Activated naive CD4-positive, alpha-beta T cell treated with anti-CD3 and anti-CD28 coated beads, Interleukin-2, amount 50 U/mL, for 72 hours (primary cell): Measurements from ENCODE around the gene RIPK4. TPM values are rescaled to one million over a fixed set of nuclear protein-coding genes. Genes with fewer than 3 reads are reported as not detected.

ENCODE experiments used
- ATAC-seq, 2 donors: fragments of 150-1000 bp; cut with Tn5 transposase; 2 replicates each; pipeline ENCODE4 v1.10.0; 2021; ENCODE audit warnings: mild to moderate bottlenecking in 2 of 2, moderate library complexity in 2 of 2
- DNase-seq, 2 donors: peaks; one replicate each; pipeline ENCODE4 v3.0.0; 2021 to 2022; ENCODE audit warnings: low spot score in 2 of 2
- H3K27ac Mint-ChIP-seq, 2 donors: one replicate each; pipeline ENCODE4 v1.8.0; 2022; ENCODE audit warnings: mild to moderate bottlenecking in 2 of 2, mixed read lengths in 2 of 2
- H3K36me3 Mint-ChIP-seq, 2 donors: one replicate each; pipeline ENCODE4 v1.8.0; 2022; ENCODE audit warnings: mixed read lengths in 2 of 2
- H3K9me3 Mint-ChIP-seq, 2 donors: one replicate each; pipeline ENCODE4 v1.8.0; 2022; ENCODE audit warnings: mixed read lengths in 2 of 2
- total RNA-seq, 2 donors: library from RNA; stranded (reverse); gene quantifications; one replicate each; pipeline ENCODE4 v1.2.3, GENCODE V29; 2022

The RIPK4 gene
- total RNA-seq, 2 donors from 2014 or later, result 0.52 to 1.3 TPM

DNA sequence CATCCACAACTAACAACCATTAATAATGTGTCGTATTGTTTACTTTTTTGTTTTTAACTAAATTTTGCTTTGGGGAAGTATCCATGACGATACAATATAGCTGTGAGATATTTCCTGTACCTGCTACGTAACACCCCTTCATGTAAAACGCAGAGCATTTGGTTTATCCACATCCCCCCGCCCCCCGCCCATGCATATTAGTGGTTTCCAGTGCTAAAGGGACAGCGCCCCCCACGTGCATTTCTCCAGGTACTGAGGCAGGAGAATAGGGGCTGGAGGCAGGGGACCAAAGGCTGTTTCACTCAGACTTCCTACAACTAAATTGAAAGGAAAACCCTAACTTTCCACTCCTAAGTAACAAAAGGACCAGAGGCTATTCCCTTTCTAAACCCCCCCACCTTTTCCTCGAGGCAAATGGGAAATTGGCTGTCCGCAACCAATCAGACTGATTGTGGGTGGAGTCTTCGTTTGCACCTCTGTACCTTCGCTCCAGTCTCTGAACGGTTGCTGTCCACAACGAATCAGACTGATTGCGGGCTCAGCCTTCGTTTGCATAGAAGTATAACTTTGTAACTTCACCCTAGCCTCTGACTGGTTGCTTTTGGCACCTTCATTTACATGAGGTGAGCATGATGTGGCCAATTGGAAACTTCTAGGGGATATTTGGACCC, 12.2 kb upstream of the RIPK4 start:
- Mint-ChIP-seq H3K27ac (no peak overlapping the region), H3K36me3 (no peaks in the 10 kb centered on the region), H3K9me3 (no peaks in the 10 kb centered on the region)
- ATAC-seq (no peak), DNase-seq (no peak)

DNA sequence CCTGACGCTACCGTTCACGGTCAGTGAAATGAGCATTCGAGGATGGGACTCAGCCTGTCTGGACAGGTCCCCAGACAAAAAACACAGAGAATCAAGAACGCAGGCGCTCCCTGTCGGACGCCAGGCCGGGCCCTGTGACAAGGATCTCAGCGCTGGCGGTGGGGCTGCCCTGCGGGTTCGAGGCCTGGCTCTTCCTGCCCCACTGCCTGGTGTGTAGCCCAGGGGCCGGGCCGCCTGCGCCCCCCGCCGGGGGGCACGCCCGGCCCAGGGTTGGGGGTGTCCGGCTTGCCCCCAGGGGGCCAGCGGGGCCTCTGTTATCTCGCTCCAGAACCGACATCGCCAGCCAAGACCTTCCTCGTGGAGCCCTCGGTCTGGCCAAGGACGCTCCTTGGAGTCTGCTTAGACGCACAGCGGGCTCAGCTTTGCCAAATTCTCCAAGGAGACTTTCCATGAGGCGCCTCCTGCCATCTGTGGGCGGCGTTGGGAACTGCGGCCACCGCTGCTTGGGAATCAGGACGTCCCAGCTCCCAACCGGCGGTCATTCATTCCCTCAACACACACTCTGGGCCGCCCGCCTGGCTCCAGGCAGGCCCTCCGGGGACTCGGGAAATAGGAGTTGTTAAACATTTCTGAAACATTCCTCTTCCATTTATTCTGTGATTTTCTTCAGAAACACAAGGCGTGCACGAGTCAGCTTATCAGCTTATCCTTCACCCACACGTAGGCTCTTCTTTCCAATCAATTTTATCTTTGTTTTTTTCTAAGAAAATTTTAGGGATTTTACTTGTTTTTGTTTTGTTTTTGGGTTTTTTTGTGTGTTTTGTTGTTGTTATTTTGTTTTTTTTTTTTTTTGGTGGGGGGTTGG, 11.3 kb upstream of the RIPK4 start:
- DNase-seq, result peak in 1 of 2 donors; percentile 37
- no peaks in the 10 kb centered on the region for H3K36me3 Mint-ChIP-seq
- no peaks in the 10 kb centered on the region for H3K9me3 Mint-ChIP-seq
- peak in 1 of 2 donors; percentile 24 for ATAC-seq
- no peak overlapping the region for H3K27ac Mint-ChIP-seq

DNA sequence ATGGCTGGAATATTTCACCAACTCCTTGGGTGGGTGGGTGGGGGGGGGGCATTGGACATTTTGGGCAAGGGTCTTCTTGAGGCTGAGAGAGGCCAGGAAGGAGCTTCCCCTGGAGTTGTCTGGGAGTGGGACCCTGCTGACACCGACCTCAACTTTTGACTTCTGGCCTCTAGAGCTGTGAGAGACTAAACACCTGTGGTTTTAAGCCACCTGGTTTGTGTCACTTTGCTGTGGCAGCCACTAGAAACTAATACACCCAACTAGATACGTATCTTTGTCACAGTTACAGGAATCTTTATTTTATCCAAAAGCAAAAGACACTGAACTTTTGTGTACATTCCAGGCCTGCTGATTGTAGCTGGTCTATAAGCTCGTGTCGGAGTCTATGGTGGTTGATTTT, 9.9 kb upstream of the RIPK4 start:
- no peak overlapping the region for H3K27ac Mint-ChIP-seq

DNA sequence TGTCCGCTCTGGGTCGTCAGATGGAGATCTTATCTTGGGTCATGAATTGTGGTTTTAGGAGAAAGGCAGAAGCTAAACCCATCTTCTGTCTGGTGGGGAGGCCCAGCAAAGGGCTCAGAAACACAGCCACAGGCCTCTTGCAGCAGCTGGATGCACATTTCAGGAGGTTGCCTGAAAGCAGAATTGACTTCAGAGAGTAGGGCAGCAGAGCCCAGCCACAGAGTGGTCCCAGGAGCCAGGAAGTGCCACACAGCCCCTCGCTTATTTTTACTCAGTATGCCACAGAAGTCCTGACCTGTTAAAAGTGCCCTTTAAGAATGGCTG, 8.3 kb upstream of the RIPK4 start:
- ATAC-seq (no peak), DNase-seq (no peak)
- no peaks in the 10 kb centered on the region for H3K36me3 Mint-ChIP-seq
- no peaks in the 10 kb centered on the region for H3K9me3 Mint-ChIP-seq
- H3K27ac Mint-ChIP-seq, result no peak overlapping the region

More for the DNA sequence above, 9.9 kb upstream of the RIPK4 start:
- Mint-ChIP-seq H3K9me3 (no peaks in the 10 kb centered on the region), H3K36me3 (no peaks in the 10 kb centered on the region)
- ATAC-seq, result no peak
- DNase-seq, result no peak

DNA sequence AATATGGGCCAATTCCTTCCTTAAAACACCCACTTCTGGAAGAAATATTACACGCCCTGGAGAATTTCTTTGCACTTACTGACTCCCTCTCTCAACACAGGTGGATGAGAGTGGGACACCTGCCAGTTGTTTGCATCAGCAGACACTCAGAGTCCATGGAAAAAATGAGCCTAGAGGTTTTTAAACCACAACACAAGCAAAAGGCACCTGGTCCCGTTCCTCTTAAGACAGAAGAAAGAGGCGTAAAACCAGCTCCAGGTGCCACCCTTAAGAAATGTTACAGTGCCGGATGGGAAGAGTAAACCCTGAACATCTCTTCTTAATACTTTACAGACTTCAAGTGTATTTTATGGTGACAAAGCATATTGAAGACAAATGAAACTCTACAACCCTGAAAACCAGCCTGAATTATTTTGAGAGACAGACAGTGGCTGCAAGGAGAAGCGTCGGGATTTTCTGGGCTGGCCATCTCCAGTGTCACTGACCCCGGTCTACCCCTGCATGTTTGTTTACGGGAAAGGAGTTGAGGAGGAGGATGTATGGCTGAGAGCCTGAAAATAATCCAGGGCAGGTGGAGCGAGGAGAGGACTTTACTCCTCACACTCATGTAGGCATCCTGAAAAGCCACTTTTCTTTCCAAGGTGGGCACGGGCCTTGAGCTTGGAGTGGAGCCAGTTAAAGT, 7.8 kb upstream of the RIPK4 start:
- ATAC-seq (no peak), DNase-seq (no peak)
- Mint-ChIP-seq H3K27ac (no peak overlapping the region), H3K9me3 (no peaks in the 10 kb centered on the region), H3K36me3 (no peaks in the 10 kb centered on the region)

DNA sequence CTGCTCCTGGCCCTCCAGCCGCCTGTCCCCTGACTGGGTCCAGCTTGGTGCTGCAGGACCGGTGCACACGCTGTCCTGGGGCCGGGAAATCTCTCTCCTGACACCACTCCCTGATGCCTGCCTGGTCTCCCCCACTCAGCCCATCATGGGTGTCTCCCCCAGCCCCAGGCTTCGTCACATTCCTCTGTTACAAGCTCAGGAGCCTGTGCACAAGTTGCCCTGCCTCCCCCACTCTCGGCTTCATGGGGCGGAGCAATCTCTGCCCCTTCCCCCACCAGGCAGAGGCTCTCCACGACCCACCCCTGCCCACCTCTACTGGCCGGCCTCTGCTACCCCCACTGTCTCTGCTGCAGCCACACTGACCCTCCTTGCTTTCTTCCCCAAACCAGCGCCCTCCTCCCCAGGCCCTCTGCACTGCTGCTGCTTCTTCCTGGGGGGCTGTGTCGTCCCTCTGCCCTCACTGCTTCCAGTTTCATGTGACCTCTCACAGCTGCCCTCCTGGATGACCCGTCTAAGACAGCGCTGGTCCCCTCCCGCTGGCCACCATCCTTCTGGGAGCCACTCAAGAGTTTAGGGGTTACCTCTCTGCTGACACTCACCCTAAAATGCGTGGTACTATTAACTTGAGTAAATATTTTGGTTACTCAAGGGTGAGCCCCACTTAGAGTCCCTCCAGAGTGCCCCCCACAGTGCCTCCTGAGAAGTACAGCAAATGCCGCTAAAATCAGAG, 5.7 kb upstream of the RIPK4 start:
- no peak for ATAC-seq
- Mint-ChIP-seq H3K9me3 (no peaks in the 10 kb centered on the region), H3K36me3 (peaks cover 0 to 6% of the 10 kb centered on the region in 2 donors), H3K27ac (no peak overlapping the region)
- no peak for DNase-seq

DNA sequence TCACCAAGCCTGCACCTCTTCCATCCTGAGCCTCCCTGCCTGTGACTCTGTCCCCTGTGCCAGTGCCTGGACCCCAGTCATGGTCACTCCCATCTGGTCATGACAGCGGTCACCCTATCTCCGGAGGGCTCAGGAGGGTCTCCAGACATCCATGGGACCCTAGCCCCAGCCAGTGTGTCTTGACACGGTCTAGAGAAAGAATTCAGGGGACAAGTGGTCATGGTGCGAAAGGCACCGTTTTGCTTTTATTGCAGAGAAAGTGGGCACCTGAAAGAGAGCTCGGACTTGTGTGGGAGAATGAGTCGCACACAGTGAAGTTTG, 4.7 kb upstream of the RIPK4 start:
- Mint-ChIP-seq H3K27ac (no peak overlapping the region), H3K36me3 (peaks cover 6 to 11% of the 10 kb centered on the region in 2 donors), H3K9me3 (no peaks in the 10 kb centered on the region)
- ATAC-seq (no peak), DNase-seq (no peak)

DNA sequence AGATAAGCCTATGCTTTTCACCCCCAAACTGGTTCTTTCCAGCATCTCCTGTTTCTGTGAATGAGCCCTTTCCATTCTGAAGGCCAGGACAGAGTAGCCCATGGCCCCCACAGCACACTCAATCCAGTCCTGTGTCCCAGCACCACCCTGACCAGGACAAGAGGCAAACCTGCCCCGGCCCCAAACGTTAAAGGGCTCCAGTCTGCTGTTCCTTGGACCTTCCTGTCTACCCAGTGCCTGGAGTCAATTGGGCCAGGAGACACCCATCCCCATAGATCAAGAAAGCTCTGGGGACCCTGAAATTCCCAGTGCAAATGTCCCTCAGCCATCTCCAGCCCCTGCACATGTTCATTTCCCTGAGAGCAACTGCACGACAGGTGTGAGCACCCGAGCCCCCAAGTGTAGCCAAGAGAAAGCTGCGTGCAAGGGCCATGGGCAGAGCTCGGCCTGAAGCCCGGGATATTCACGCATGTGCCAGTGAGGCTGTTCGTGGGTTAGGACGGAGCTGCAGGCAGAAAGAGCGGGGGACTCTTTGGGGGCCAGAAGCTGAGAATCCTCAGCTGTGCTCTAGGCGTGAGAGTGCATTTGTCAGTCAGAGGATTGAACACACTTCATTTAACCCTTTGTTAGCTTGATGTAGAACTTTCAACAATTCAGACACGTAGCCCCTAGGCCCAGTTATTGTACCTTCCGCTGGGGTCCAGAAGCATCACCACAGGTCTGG, 4.2 kb upstream of the RIPK4 start:
- Mint-ChIP-seq H3K36me3 (peaks cover 6 to 11% of the 10 kb centered on the region in 2 donors), H3K9me3 (no peaks in the 10 kb centered on the region), H3K27ac (no peak overlapping the region)
- DNase-seq, result no peak
- no peak for ATAC-seq

DNA sequence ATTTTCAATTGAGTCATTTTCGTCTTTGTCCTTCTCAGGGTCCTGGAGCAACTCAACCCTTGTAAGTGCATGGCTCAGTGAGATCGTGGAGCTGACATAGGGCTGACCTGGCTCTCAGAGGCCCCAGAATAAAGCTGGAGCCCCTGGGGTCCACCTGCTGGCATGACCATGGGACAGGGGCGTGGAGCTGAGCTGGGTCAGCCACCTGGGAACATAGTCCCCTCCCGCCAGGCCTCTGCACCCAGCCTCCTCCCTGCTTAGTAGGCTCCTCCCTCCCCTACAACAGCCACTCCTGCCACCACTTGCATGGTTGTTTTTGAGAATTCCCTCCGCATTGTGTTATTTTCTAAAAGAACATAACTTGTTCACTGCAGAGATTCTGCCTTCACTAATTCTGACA, 3.1 kb upstream of the RIPK4 start:
- ATAC-seq, result no peak

DNA sequence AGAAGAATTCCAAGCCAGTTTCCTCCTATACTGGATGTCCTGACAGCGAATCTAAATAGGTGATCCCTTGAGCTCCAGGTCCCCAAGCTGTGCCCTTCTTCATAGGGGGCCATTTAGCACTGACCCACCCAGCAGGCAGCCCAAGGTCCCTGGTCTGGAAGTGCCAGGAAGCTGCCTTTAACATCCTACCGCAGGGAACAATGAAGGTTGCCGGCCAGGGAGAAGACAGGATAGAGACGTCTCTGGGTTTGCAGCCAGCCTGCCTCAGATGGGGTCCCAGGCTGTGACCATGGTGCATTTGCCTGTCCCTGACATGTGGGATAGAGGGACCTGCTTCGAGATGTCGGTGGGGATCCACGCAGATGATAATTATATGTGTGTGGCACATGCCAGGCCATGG, 2.7 kb upstream of the RIPK4 start:
- DNase-seq (no peak), ATAC-seq (no peak)
- peaks cover 6 to 11% of the 10 kb centered on the region in 2 donors for H3K36me3 Mint-ChIP-seq
- no peaks in the 10 kb centered on the region for H3K9me3 Mint-ChIP-seq
- no peak overlapping the region for H3K27ac Mint-ChIP-seq

More for the DNA sequence above, 3.1 kb upstream of the RIPK4 start:
- no peaks in the 10 kb centered on the region for H3K9me3 Mint-ChIP-seq
- H3K27ac Mint-ChIP-seq, result no peak overlapping the region
- DNase-seq, result no peak
- peaks cover 6 to 11% of the 10 kb centered on the region in 2 donors for H3K36me3 Mint-ChIP-seq

DNA sequence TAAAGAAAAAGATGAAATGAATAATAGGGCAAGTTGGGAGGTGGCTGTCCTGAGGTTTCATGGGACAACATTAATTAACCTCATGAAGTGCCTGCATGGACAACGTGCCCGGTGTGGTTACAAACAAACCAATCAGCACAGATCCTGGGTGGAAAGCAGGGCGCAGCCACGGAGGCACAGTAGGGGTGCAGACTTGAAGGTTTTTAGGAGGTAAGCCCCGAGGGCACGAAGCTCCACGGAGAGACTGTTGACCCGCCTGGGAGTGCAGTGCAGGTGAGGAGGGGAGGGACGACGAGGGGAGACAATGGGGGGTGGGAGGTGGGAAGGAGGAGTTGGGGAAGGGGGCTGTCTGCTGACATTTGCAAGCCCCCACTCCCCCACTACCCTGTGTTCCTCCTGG, 2.3 kb upstream of the RIPK4 start:
- peaks cover 6 to 11% of the 10 kb centered on the region in 2 donors for H3K36me3 Mint-ChIP-seq
- H3K9me3 Mint-ChIP-seq, result no peaks in the 10 kb centered on the region
- no peak overlapping the region for H3K27ac Mint-ChIP-seq
- DNase-seq (no peak), ATAC-seq (no peak)

DNA sequence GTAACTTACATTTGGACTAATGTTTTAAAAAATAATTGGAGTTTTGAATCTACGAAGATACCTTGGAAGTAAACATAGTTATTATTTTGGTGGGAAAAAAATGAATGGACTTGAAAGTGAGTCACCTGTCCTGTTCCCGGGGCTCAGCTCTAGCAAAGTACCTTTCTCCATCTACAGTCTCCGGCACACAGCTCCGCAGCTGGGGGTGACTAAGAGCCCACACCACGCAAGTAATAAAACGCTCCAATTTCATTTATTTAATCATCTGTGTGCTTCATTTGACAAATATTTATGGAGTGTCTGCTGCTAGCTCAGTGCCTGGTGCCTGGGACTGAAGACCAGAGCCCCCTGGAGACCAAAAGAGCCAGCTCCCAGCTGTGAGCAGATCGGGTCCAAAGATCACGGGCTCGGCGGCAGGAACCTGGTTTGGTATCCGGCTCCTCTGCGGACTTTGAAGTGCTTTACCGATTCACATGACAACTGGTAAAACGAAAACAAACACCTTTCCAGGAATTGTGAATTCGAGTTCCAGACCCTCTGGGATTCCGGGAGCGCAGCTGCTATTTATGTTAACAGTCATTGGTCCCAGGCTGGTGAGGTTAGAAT, 1.7 kb upstream of the RIPK4 start:
- Mint-ChIP-seq H3K9me3 (no peaks in the 10 kb centered on the region), H3K36me3 (peaks cover 6 to 11% of the 10 kb centered on the region in 2 donors), H3K27ac (no peak overlapping the region)
- ATAC-seq (peak; percentile 39 to 42), DNase-seq (no peak)

DNA sequence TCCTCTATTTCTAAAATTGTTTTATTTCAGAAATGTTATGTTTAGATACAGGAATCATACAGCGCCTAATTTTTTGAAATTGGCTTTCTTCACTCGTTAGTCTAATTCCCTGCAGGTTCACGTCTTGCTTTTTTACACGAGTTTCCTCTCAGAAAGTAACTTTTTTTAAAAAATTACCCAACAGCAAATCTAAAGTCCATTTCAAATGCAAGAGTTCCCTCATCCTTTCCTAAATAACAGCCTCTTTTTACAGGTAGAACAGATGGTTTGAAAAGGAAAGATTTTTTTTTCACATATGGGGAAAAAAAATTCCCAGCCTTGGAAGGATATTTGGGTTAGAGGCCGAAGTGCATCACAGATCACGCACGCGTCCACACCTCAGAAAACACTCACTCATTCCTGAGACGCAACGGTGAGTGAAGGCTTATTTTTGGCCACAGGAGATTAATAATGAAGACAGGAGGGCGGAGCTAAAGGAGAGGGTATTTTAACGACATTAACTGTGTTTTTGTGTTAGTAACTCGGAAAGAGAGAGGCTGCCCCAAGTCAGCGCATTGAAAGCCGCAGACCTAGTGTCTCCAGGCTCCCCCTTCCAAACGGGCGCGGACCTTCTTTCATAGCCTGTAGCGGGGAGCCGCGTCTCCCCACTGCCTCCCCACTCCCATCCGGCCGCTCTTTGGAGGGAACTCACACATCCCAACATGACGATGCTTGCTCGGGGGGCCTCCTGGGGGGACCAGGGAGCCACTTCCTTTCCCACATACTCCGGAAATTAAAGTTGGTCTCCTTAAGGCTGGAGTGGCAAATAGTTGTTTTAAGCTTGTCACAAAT, 969 bp upstream of the RIPK4 start:
- H3K27ac Mint-ChIP-seq, result no peak overlapping the region
- no peaks in the 10 kb centered on the region for H3K9me3 Mint-ChIP-seq
- peaks cover 6 to 11% of the 10 kb centered on the region in 2 donors for H3K36me3 Mint-ChIP-seq
- ATAC-seq (peak in 1 of 2 donors; percentile 26), DNase-seq (no peak)

DNA sequence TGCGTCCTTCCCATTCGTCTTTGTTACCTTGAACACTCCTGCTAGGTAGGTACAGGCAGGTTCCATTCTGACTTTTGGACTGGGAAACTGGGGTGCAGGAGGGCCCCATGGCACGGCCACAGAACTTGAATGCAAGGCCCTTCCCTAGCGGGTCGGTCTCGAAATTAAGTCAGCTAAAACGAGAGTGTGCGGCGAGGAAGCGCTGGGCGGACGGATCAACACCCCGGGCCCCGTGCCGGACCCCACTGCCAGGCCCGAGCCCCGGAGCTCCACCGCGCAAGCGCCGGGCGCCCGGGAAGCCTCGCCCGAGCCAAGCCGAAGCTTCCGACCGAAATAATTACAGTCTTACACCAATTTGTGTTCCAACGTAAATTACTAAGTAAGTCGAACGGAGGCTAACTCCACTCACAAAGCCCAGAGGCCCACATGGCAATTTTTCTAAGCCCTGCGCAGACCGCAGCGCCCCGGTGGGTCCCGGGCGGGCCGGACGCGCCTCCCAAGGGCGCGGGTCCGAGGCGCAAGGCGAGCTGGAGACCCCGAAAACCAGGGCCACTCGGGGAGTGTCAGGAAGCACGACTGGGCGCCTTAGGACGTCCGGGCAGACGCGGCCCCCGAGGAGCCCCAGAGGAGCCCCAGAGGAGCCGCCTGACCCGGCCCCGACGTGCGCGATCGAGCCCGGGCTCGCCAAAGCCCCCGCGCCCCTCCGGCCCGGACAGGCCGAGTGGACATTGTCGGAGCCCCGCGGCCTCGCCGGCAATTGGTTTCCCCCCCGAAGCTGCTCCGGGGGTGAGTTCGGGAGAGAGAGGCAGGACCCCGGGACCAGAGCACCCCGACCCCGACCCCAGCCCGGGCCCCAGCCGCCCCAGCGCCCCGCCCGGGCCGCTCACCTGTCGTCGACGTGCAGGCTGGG, 624 bp downstream of the RIPK4 start:
- ATAC-seq (peak in 1 of 2 donors; percentile 2), DNase-seq (peak in 1 of 2 donors; percentile 19)
- H3K27ac Mint-ChIP-seq, result no peak overlapping the region
- no peaks in the 10 kb centered on the region for H3K9me3 Mint-ChIP-seq
- peaks cover 6 to 11% of the 10 kb centered on the region in 2 donors for H3K36me3 Mint-ChIP-seq
